Fibroblast of lung (primary cell): ENCODE results near the gene CNTNAP4.

Experiments used
- CTCF ChIP-seq, 2 donors: IDR thresholded peaks in 1 of 2; conservative IDR thresholded peaks in 1 of 2; 1 replicate in 1 of 2; 2 replicates in 1 of 2; pipeline ENCODE4 v1.5.1; 2011 to 2012; ENCODE audit warnings: low read length in 2 of 2, control low read depth in 1 of 2, inconsistent platforms in 1 of 2, low read depth in 1 of 2, mild to moderate bottlenecking in 1 of 2
- EZH2 ChIP-seq: IDR thresholded peaks from 2 replicates; pipeline ENCODE4 v1.5.1; 2012; ENCODE audit warnings: low read length, control low read depth, mild to moderate bottlenecking; ENCODE audit errors: missing control alignments

DNA sequence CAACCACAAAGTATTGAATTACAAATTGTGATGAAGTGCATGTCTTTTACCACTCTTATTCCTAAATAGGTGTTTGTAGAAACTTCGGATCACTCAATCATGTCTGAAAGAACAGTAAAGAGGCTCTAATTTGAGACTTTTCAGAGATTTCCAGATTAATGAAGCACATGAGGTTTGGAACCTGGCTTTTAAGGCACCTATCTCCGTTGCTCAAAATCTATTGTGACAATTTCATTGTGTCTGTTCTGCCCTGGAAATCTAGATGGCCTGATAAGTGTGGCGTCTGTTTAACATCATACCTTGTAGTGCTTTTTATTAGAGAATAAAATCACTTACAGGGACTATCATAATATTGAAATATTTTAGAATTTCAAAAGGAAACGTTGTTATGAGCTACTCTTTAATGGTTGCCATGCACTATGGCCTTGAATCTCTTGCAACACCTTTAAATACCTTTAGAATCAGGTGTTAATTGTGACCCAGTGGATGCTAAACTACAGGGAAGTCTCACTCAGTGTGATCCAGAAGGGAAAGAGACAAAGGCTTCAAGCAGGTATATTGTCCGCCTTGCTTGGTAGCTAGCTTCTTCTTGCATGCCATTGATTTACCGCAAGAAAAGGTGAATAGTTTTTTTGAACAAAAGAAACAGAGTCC, 210.3 kb downstream of the CNTNAP4 start:
- TF ChIP-seq CTCF (conservative IDR thresholded peaks at IDR 0.05 in 1 of 2, IDR thresholded peaks at IDR 0.05 in 1 of 2; ENCODE audit: low read depth in 1 of 2, low read length in 2 of 2) = no peak
- TF ChIP-seq EZH2 = no peak
